ENCODE results near the gene ADGRA1. TPM values are rescaled to one million over a fixed set of nuclear protein-coding genes. Genes with fewer than 3 reads are reported as not detected.

Gene ADGRA1
- total RNA-seq, 6 donors from 2014 or later: 0.30 to 1.0 (median 0.39) TPM; not detected in 1

GRCh38 chr10:133098426-133099124 lies 10.9 kb downstream of the ADGRA1 start:
- WGBS, 2 donors: 78 to 85% methylated on average over 40 to 44 of the region's 44 CpGs
- ATAC-seq (ENCODE audit: low FRiP score in 2 of 2) (no peak), DNase-seq (peak in 1 of 2 donors; percentile 75)
- TF ChIP-seq EP300 (IDR thresholded peaks at IDR 0.05) (no peak), CTCF (IDR thresholded peaks at IDR 0.05) (no peak), POLR2AphosphoS5 (IDR thresholded peaks at IDR 0.05) (no peak), POLR2A (IDR thresholded peaks at IDR 0.05) (no peak)
- H3K27ac ChIP-seq: no peak overlapping the region
- peaks cover 0 to 3% (median 0%) of the 10 kb centered on the region in 4 donors for H3K27me3 ChIP-seq
- H3K4me1 ChIP-seq: peaks cover 0 to 4% (median 0%) of the 10 kb centered on the region in 4 donors
- no peaks in the 10 kb centered on the region for H3K9me3 ChIP-seq
- H3K36me3 ChIP-seq: no peaks in the 10 kb centered on the region
- no peak overlapping the region for H3K4me3 ChIP-seq

GRCh38 chr10:133099571-133099970 lies 11.8 kb downstream of the ADGRA1 start:
- DNase-seq: peak in 1 of 2 donors; percentile 52
- Histone ChIP-seq H3K9me3 (no peaks in the 10 kb centered on the region), H3K36me3 (no peaks in the 10 kb centered on the region), H3K4me3 (no peak overlapping the region), H3K4me1 (peaks cover 0 to 4% (median 0%) of the 10 kb centered on the region in 4 donors), H3K27me3 (peaks cover 0 to 3% (median 0%) of the 10 kb centered on the region in 4 donors), H3K27ac (no peak overlapping the region)
- WGBS, 2 donors: 70 to 100% methylated on average over 2 to 5 of the region's 5 CpGs
- TF ChIP-seq POLR2AphosphoS5 (IDR thresholded peaks at IDR 0.05) (no peak), POLR2A (IDR thresholded peaks at IDR 0.05) (no peak), EP300 (IDR thresholded peaks at IDR 0.05) (no peak), CTCF (IDR thresholded peaks at IDR 0.05) (no peak)
- ATAC-seq (ENCODE audit: low FRiP score in 2 of 2): no peak

- Histone ChIP-seq H3K36me3 (no peaks in the 10 kb centered on the region), H3K9me3 (no peaks in the 10 kb centered on the region), H3K27ac (no peak overlapping the region), H3K4me1 (peaks cover 0 to 4% (median 0%) of the 10 kb centered on the region in 4 donors), H3K27me3 (peaks cover 0 to 3% (median 0%) of the 10 kb centered on the region in 4 donors), H3K4me3 (no peak overlapping the region)
- 91 to 100% methylated on average over 5 to 23 of the region's 24 CpGs for WGBS, 2 donors
- TF ChIP-seq CTCF (IDR thresholded peaks at IDR 0.05) (no peak), EP300 (IDR thresholded peaks at IDR 0.05) (no peak), POLR2A (IDR thresholded peaks at IDR 0.05) (no peak), POLR2AphosphoS5 (IDR thresholded peaks at IDR 0.05) (no peak)
- ATAC-seq (ENCODE audit: low FRiP score in 2 of 2) (no peak), DNase-seq (peak in 1 of 2 donors; percentile 78)
Measured at GRCh38 chr10:133100186-133100585, 12.5 kb downstream of the ADGRA1 start.

GRCh38 chr10:133100706-133101415 lies 13.1 kb downstream of the ADGRA1 start:
- peaks cover 0 to 3% (median 0%) of the 10 kb centered on the region in 4 donors for H3K27me3 ChIP-seq
- no peaks in the 10 kb centered on the region for H3K36me3 ChIP-seq
- no peak for ATAC-seq (ENCODE audit: low FRiP score in 2 of 2)
- no peaks in the 10 kb centered on the region for H3K9me3 ChIP-seq
- no peak for TF ChIP-seq POLR2AphosphoS5 (IDR thresholded peaks at IDR 0.05)
- TF ChIP-seq POLR2A (IDR thresholded peaks at IDR 0.05): no peak
- TF ChIP-seq EP300 (IDR thresholded peaks at IDR 0.05): no peak
- WGBS, 2 donors: 18 to 21% methylated on average over 28 to 37 of the region's 37 CpGs
- H3K4me1 ChIP-seq: peaks cover 0 to 4% (median 0%) of the 10 kb centered on the region in 4 donors
- H3K4me3 ChIP-seq: no peak overlapping the region
- no peak overlapping the region for H3K27ac ChIP-seq
- peak; percentile 37 to 86 for DNase-seq

- TF ChIP-seq CTCF (IDR thresholded peaks at IDR 0.05): no peak
- no peak for TF ChIP-seq EP300 (IDR thresholded peaks at IDR 0.05)
- no peak for TF ChIP-seq POLR2AphosphoS5 (IDR thresholded peaks at IDR 0.05)
- TF ChIP-seq POLR2A (IDR thresholded peaks at IDR 0.05): no peak
Measured at GRCh38 chr10:133101416-133101810, 13.7 kb downstream of the ADGRA1 start.

More at GRCh38 chr10:133101416-133101810, 13.7 kb downstream of the ADGRA1 start:
- H3K27ac ChIP-seq: no peak overlapping the region
- peaks cover 0 to 3% (median 0%) of the 10 kb centered on the region in 4 donors for H3K27me3 ChIP-seq
- no peak overlapping the region for H3K4me3 ChIP-seq
- peaks cover 0 to 4% (median 0%) of the 10 kb centered on the region in 4 donors for H3K4me1 ChIP-seq
- H3K9me3 ChIP-seq: peaks cover 0 to 1% (median 0%) of the 10 kb centered on the region in 4 donors
- no peaks in the 10 kb centered on the region for H3K36me3 ChIP-seq
- ATAC-seq (ENCODE audit: low FRiP score in 2 of 2) (no peak), DNase-seq (no peak)
- 20 to 27% methylated on average over 2 to 16 of the region's 16 CpGs for WGBS, 2 donors
